NCI-H526 treated with DMSO at 0.1 percent for 48 hours (cell line): ENCODE results near the gene CNKSR2.

Experiments used
- DNase-seq: peaks from one replicate; lab custom pipeline; 2025; lab: John Stamatoyannopoulos, UW

Gene CNKSR2

GRCh38 chrX:21374163-21374993 is at the start of gene CNKSR2:
CNKSR2 (plus strand) TSS chrX:21374418; CDS start chrX:21374898, 480 bp downstream.
- DNase-seq: peak; percentile 81

- DNase-seq: no peak
Observed at GRCh38 chrX:21354725-21355124, 19.5 kb upstream of the CNKSR2 start.

- DNase-seq: no peak
Observed at GRCh38 chrX:21355831-21356230, 18.4 kb upstream of the CNKSR2 start.

- no peak for DNase-seq
Observed at GRCh38 chrX:21369613-21370012, 4.6 kb upstream of the CNKSR2 start.

GRCh38 chrX:21373001-21373400 is 1.2 kb upstream of the CNKSR2 start:
- DNase-seq: no peak

- DNase-seq: peak; percentile 63
Observed at GRCh38 chrX:21373637-21374162, 518 bp upstream of the CNKSR2 start.

- DNase-seq: no peak
Observed at GRCh38 chrX:21374994-21375707, 933 bp downstream of the CNKSR2 start.

- peak; percentile 22 for DNase-seq
Observed at GRCh38 chrX:21375708-21376009, 1.4 kb downstream of the CNKSR2 start.

- DNase-seq: no peak
Observed at GRCh38 chrX:21376636-21377035, 2.4 kb downstream of the CNKSR2 start.

GRCh38 chrX:21379991-21380390 is 5.8 kb downstream of the CNKSR2 start:
- DNase-seq: no peak

- no peak for DNase-seq
Observed at GRCh38 chrX:21382715-21383114, 8.5 kb downstream of the CNKSR2 start.

GRCh38 chrX:21383546-21383945 is 9.3 kb downstream of the CNKSR2 start:
- no peak for DNase-seq

GRCh38 chrX:21384178-21384577 is 10.0 kb downstream of the CNKSR2 start:
- DNase-seq: no peak

GRCh38 chrX:21394792-21395191 is 20.6 kb downstream of the CNKSR2 start:
- no peak for DNase-seq

GRCh38 chrX:21398426-21398825 is 24.2 kb downstream of the CNKSR2 start:
- no peak for DNase-seq

GRCh38 chrX:21400408-21401121 is 26.3 kb downstream of the CNKSR2 start:
- DNase-seq: no peak

GRCh38 chrX:21408307-21408706 is 34.1 kb downstream of the CNKSR2 start:
- no peak for DNase-seq

GRCh38 chrX:21408788-21409187 is 34.6 kb downstream of the CNKSR2 start:
- no peak for DNase-seq

GRCh38 chrX:21412029-21412428 is 37.8 kb downstream of the CNKSR2 start:
- no peak for DNase-seq

GRCh38 chrX:21412883-21413282 is 38.7 kb downstream of the CNKSR2 start:
- no peak for DNase-seq

GRCh38 chrX:21427086-21427485 is 52.9 kb downstream of the CNKSR2 start:
- DNase-seq: no peak

- DNase-seq: no peak
Observed at GRCh38 chrX:21437036-21437435, 62.8 kb downstream of the CNKSR2 start.

- DNase-seq: no peak
Observed at GRCh38 chrX:21438792-21439191, 64.6 kb downstream of the CNKSR2 start.
